ENCODE data around the gene CACNG7.
A peak's percentile ranks its signal among the peaks of the same experiment; 100 is the strongest.

The CACNG7 gene

DNA sequence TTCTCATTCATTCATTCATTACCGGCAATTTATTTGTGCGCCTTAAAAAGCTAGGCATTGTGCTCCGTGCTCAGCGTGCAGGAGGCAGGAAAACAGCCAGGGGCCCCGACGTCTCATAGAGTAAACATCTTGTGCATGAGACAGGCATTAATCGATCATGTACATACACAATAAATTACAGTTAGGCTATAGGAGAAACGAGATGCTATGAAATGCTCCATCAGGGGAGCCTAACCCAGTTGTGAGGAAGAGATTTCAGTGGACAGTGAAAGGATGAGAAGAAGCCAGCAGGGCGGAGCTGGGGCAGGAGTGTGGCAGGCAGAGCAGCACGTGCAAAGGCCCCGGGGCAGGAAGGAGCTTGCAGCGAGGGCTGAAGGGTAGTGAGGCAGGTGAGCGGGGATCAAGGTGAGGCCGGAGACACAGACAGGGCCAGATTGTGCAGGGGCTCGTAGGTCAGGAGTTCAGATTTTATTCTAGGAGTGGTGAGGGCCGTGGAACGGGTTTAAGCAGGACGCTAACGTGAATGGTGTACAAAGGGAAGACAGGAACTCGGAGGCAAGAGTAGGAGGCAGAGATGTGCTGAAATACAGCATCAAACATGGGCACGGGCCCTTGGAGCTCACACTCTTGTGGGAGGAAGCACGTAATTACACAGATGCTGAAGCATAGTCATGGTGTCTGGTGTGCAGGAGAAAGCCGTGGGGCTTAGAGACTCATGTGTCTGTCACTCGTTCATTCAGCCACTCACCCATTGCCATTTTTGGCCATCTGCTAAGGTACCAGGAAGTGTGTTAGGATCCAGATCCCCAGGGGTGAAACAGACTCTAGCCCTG is 74.6 kb downstream of the CACNG7 start:
- DNase-seq: no peak

DNA sequence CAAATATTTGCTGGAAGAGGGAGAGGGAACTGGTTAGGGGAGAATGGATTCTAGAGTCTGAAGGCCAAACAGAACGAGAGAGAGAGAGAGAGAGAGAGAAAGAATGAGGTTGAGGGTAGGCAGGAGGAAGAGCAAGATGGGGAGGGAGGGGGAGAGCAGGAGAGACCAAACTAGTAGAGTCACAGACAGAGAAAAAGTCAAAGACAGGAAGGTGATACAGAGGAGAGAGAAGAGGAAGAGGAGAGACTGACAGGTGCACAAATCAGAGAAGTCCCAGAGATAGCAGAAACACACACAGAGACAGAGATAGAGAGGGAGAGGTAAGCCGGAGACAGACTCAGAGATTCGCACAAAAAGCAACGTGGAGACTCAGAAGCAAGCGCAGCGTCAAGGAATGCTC is 76.8 kb downstream of the CACNG7 start:
- no peak for DNase-seq

DNA sequence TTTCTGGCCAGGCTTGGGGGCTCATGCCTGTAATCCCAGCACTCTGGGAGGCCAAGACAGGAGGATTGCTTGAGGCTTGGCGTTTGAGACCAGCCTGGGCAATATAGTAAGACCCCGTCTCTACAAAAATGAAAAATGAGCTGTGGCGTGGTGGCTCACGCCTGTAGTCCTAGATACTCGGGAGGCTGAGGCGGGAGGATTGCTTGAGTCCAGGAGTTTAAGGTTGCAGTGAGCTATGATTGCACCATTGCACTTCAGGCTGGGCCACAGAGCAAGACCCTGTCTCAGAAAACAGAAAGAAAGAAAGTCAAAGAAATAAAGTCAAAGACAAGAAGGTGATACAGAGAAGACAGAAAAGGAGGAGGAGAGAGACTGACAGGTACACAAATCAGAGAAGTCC is 79.9 kb downstream of the CACNG7 start:
- DNase-seq: no peak

GRCh38 chr19:53989600-53990533 is 80.8 kb downstream of the CACNG7 start:
- DNase-seq: no peak

- DNase-seq: peak; percentile 90
Observed at GRCh38 chr19:53991224-53992113, 82.4 kb downstream of the CACNG7 start, which contains the start of gene CACNG6. TSS of gene CACNG6 (plus strand) at chr19:53991637. CDS start at chr19:53992878, 1,241 bp downstream.

- DNase-seq: no peak
Observed at GRCh38 chr19:53992211-53992610, 83.1 kb downstream of the CACNG7 start.

- DNase-seq: no peak
Observed at GRCh38 chr19:53992815-53993214, 83.7 kb downstream of the CACNG7 start.

DNA sequence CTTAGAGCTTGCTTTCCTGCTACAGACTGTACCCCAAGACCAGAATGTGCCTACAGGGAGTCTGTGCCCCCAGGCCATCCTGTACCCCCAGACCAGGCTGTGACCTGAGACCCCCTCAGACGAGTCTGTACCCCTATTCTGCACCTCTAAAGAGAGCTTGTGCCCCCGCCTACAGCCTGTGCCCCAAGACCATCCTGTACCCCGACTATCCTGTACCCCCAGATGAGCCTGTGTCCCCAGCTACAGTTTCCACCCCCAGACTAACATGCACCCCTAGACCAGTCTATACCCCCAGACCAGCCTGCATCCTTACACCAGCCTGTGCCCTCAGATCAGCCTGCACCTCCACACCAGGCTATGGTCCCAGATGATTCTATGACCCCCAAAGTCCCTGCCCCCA is 84.4 kb downstream of the CACNG7 start:
- no peak for DNase-seq
